SK-N-SH (cell line): ENCODE results near the gene ATP6V0B. TPM values are rescaled to one million over a fixed set of nuclear protein-coding genes. Genes with fewer than 3 reads are reported as not detected.

Experiments used
- CTCF ChIA-PET: fragments of 300-600, 350-600 bp; formaldehyde crosslinking; extraction: SDS; loops from one replicate; lab custom pipeline; 2021; lab: Yijun Ruan, JAX
- POLR2A ChIA-PET: fragments of 350-600 bp; sonication (Branson Sonifier 250); formaldehyde crosslinking; extraction: SDS; loops from one replicate; lab custom pipeline; 2020; ENCODE audit warnings: antibody characterized with exemption, inconsistent platforms; lab: Yijun Ruan, JAX
- DNase-seq: peaks from one replicate; pipeline ENCODE4 v3.0.0; 2012
- H2AFZ ChIP-seq: fragments of 200-600 bp; sonication (generic); 2 replicates; pipeline ENCODE4 v1.8.1; 2016; ENCODE audit warnings: antibody characterized with exemption, mild to moderate bottlenecking, low read depth
- H3F3A ChIP-seq: fragments of 200-600 bp; sonication (generic); replicated peaks from 2 replicates; pipeline ENCODE3; 2016; ENCODE audit warnings: antibody characterized with exemption, mild to moderate bottlenecking; ENCODE audit not compliant: insufficient read depth
- H3K27ac ChIP-seq, 2 experiments: fragments of 200-500 bp in 1 of 2; fragments of 200-600 bp in 1 of 2; sonication (Bioruptor generic) in 1 of 2; sonication (generic), shearing (Covaris generic) in 1 of 2; 2 replicates each; pipeline versions ENCODE4 v1.5.1 to v1.6.1; 2014 to 2016; ENCODE audit warnings: low read depth in 2 of 2, inconsistent platforms in 1 of 2, low read length in 1 of 2, mild to moderate bottlenecking in 1 of 2, mixed read lengths in 1 of 2
- H3K27me3 ChIP-seq: fragments of 200-600 bp; sonication (generic), shearing (Covaris generic); 2 replicates; pipeline ENCODE4 v1.6.1; 2016; ENCODE audit warnings: mixed run types; ENCODE audit not compliant: insufficient read depth
- H3K36me3 ChIP-seq, 2 experiments: fragments of 200-500 bp in 1 of 2; fragments of 200-600 bp in 1 of 2; sonication (Bioruptor generic) in 1 of 2; sonication (generic) in 1 of 2; replicated peaks in 1 of 2; 2 replicates each; pipeline versions ENCODE3 to v1.5.1; 2014 to 2016; ENCODE audit warnings: low read length in 1 of 2, mild to moderate bottlenecking in 1 of 2; ENCODE audit not compliant: insufficient read depth in 2 of 2, control insufficient read depth in 1 of 2
- H3K4me1 ChIP-seq, 2 experiments: fragments of 200-500 bp in 1 of 2; fragments of 200-600 bp in 1 of 2; sonication (Bioruptor generic) in 1 of 2; sonication (generic), shearing (Covaris generic) in 1 of 2; 2 replicates each; pipeline versions ENCODE4 v1.5.1 to v1.6.1; 2014 to 2016; ENCODE audit warnings: low read depth in 1 of 2, low read length in 1 of 2, mixed run types in 1 of 2; ENCODE audit not compliant: insufficient read depth in 2 of 2, control insufficient read depth in 1 of 2
- H3K4me2 ChIP-seq: fragments of 200-600 bp; sonication (generic), shearing (Covaris generic); 2 replicates; pipeline ENCODE4 v1.6.1; 2017; ENCODE audit warnings: mixed run types
- H3K4me3 ChIP-seq, 2 experiments: fragments of 200-500 bp in 1 of 2; fragments of 200-600 bp in 1 of 2; sonication (Bioruptor generic) in 1 of 2; sonication (generic), shearing (Covaris generic) in 1 of 2; 2 replicates each; pipeline versions ENCODE4 v1.5.1 to v1.8.1; 2014 to 2016; ENCODE audit warnings: low read depth in 2 of 2, inconsistent platforms in 1 of 2, low read length in 1 of 2, mild to moderate bottlenecking in 1 of 2, mixed read lengths in 1 of 2, moderate library complexity in 1 of 2
- H3K79me2 ChIP-seq: fragments of 200-600 bp; sonication (generic); 2 replicates; pipeline ENCODE4 v1.8.1; 2017; ENCODE audit warnings: mild to moderate bottlenecking; ENCODE audit not compliant: insufficient read depth
- H3K9ac ChIP-seq: fragments of 200-600 bp; sonication (generic); 2 replicates; pipeline ENCODE4 v1.6.1; 2017; ENCODE audit warnings: mixed run types
- H3K9me2 ChIP-seq: fragments of 200-600 bp; sonication (generic); 2 replicates; pipeline ENCODE4 v1.6.1; 2017; ENCODE audit warnings: mixed run types
- H3K9me3 ChIP-seq: fragments of 200-600 bp; sonication (generic); 2 replicates; pipeline ENCODE4 v1.6.1; 2017; ENCODE audit warnings: mixed run types, mild to moderate bottlenecking, moderate library complexity
- H4K20me1 ChIP-seq: fragments of 200-600 bp; sonication (generic); 2 replicates; pipeline ENCODE4 v1.6.1; 2017; ENCODE audit warnings: mild to moderate bottlenecking, mixed run types; ENCODE audit not compliant: insufficient read depth
- CHD2 ChIP-seq: fragments of 150-350 bp; IDR thresholded peaks from 2 replicates; pipeline ENCODE4 v1.6.1; 2018; ENCODE audit warnings: low read length; ENCODE audit not compliant: partially characterized antibody
- ELF1 ChIP-seq: IDR thresholded peaks from 2 replicates; pipeline ENCODE4 v1.4.0; 2012
- EP300 ChIP-seq, 2 experiments: IDR thresholded peaks; 2 replicates each; pipeline versions ENCODE4 v1.4.0 to v1.6.1; 2012; ENCODE audit warnings: borderline replicate concordance in 1 of 2, low read depth in 1 of 2, low read length in 1 of 2
- FOSL2 ChIP-seq: IDR thresholded peaks from 2 replicates; pipeline ENCODE4 v1.4.0; 2012; ENCODE audit warnings: low read depth, mild to moderate bottlenecking, moderate library complexity, borderline replicate concordance
- GABPA ChIP-seq: IDR thresholded peaks from 2 replicates; pipeline ENCODE4 v1.4.0; 2012; ENCODE audit warnings: low read depth, mild to moderate bottlenecking
- GATA2 ChIP-seq: sonication (generic); formaldehyde crosslinking; IDR thresholded peaks from 2 replicates; pipeline ENCODE4 v1.5.0; 2020; ENCODE audit warnings: mild to moderate bottlenecking, missing genetic modification reagents
- JUND ChIP-seq: IDR thresholded peaks from 2 replicates; pipeline ENCODE4 v1.4.0; 2012
- MEF2A ChIP-seq: IDR thresholded peaks from 2 replicates; pipeline ENCODE4 v1.4.0; 2012; ENCODE audit warnings: low read depth, borderline replicate concordance
- MXI1 ChIP-seq: IDR thresholded peaks from 2 replicates; pipeline ENCODE4 v1.6.1; 2012; ENCODE audit warnings: mild to moderate bottlenecking, low read depth, low read length, improper control_type of control experiment
- POLR2AphosphoS5 ChIP-seq: IDR thresholded peaks from 2 replicates; pipeline ENCODE4 v1.6.1; 2012; ENCODE audit warnings: low read depth, low read length
- RXRA ChIP-seq: IDR thresholded peaks from 2 replicates; pipeline ENCODE4 v1.4.0; 2012; ENCODE audit warnings: low read depth, mild to moderate bottlenecking, borderline replicate concordance
- SIN3A ChIP-seq: IDR thresholded peaks from 2 replicates; pipeline ENCODE4 v1.6.1; 2012; ENCODE audit warnings: low read depth, mild to moderate bottlenecking, low read length, moderate library complexity, borderline replicate concordance
- SMC3 ChIP-seq: IDR thresholded peaks from 2 replicates; pipeline ENCODE4 v1.6.1; 2012; ENCODE audit warnings: low read depth, low read length, improper control_type of control experiment
- TAF1 ChIP-seq: IDR thresholded peaks from 2 replicates; pipeline ENCODE4 v1.6.1; 2012; ENCODE audit warnings: low read depth, mild to moderate bottlenecking, low read length, moderate library complexity, borderline replicate concordance
- TCF12 ChIP-seq: IDR thresholded peaks from 2 replicates; pipeline ENCODE4 v1.4.0; 2012
- YY1 ChIP-seq: IDR thresholded peaks from 2 replicates; pipeline ENCODE4 v1.4.0; 2012; ENCODE audit warnings: low read depth, mild to moderate bottlenecking
- WGBS: methylation state at CpG from one replicate; pipeline ENCODE4 v1.1.6; 2017; ENCODE audit warnings: low lambda C conversion rate; 5-methylcytosine and 5-hydroxymethylcytosine counted together
- polyA plus RNA-seq, 3 experiments: library from polyadenylated mRNA; depleted of rRNA; stranded (reverse); fragments of >200 nt; gene quantifications; 2 replicates each; pipeline ENCODE4 v1.2.3, GENCODE V29; 2012
- TF ChIP-seq, protein P1 (sequence below): IDR thresholded peaks from 2 replicates; pipeline ENCODE4; 2012

ATP6V0B gene
- polyA plus RNA-seq, 1 of the 3 experiments (the other 2 are of a cell fraction) = 180 TPM

- TF ChIP-seq SIN3A (no peak), GABPA (no peak)
- TF ChIP-seq, protein P1, sequence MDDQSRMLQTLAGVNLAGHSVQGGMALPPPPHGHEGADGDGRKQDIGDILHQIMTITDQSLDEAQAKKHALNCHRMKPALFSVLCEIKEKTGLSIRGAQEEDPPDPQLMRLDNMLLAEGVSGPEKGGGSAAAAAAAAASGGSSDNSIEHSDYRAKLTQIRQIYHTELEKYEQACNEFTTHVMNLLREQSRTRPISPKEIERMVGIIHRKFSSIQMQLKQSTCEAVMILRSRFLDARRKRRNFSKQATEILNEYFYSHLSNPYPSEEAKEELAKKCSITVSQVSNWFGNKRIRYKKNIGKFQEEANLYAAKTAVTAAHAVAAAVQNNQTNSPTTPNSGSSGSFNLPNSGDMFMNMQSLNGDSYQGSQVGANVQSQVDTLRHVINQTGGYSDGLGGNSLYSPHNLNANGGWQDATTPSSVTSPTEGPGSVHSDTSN = no peak
These were observed 27.5 kb upstream of the ATP6V0B start (continued) for GRCh38 chr1:43947061-43947873.

DNA sequence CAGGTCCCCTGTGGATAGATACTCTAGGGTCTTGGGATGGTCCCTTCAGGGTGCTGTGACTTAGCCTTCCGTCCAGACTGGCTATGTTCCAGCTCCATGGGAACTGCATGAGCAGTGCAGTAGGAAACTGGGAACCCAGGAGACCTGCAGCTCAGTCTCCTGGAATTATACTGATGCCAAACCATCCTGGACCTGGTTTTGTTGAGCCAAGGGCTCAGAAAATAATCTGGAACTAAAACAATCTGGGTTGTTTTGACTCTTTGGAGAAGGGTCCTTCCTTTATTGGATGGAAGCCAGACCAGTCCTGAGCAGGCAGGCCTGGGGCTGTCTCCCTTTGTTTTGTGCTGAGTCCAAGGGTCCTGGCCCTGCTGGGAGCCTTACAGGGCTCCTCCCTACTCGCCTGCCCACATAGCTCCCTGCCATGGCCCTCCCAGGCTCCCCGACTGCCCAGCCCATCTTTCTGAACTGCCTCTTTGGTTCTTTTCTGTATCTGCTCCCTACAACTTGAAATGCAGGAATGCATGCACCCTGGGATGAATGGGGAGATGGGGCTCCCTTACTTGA lies 26.8 kb upstream of the ATP6V0B start:
- H3K36me3 ChIP-seq = peaks cover 0 to 17% of the 10 kb centered on the region in 2 experiments
- DNase-seq = peak; percentile 54
- no peaks in the 10 kb centered on the region for H3F3A ChIP-seq
- no peaks in the 10 kb centered on the region for H3K9me3 ChIP-seq
- POLR2A ChIA-PET = interaction anchor here (1.0 to 1.2 kb wide), 3 partner anchors 11 to 35 kb away, joined by 3 to 6 read pairs (median 5); partner anchors contain the start of gene ATP6V0B
- H2AFZ ChIP-seq = no peak overlapping the region
- TF ChIP-seq FOSL2 (no peak), ELF1 (no peak), EP300 (IDR thresholded peaks at IDR 0.05; ENCODE audit: borderline replicate concordance in 1 of 2, low read depth in 1 of 2, low read length in 1 of 2) (no peak), MEF2A (no peak), YY1 (no peak), MXI1 (no peak), JUND (no peak), POLR2AphosphoS5 (no peak), GATA2 (CRISPR knock-in tag) (no peak), TCF12 (no peak), RXRA (no peak), SMC3 (no peak), TAF1 (no peak), CHD2 (no peak)
- no peaks in the 10 kb centered on the region for H3K27me3 ChIP-seq
- peaks cover 6% of the 10 kb centered on the region; the same call in 1 of the 2 replicates for H4K20me1 ChIP-seq
- H3K79me2 ChIP-seq = peaks cover 13% of the 10 kb centered on the region; the same call in 1 of the 2 replicates
- H3K4me3 ChIP-seq = peak overlapping the region; percentile 79 to 93
- H3K4me1 ChIP-seq = peaks cover 12 to 26% of the 10 kb centered on the region in 2 experiments
- WGBS = 22% methylated on average over 3 of the region's 3 CpGs
- peak overlapping the region in 1 of 2 experiments; percentile 34; a peak in 1 of 4 replicates for H3K27ac ChIP-seq
- peak overlapping the region; percentile 98 for H3K4me2 ChIP-seq
- H3K9ac ChIP-seq = peak overlapping the region; percentile 90
- CTCF ChIA-PET = interaction anchor here (1.1 to 9.4 kb wide), 5 partner anchors 13 to 419 kb away, joined by 3 to 105 read pairs (median 6); partner anchors contain the start of gene ARTN
- H3K9me2 ChIP-seq = no peaks in the 10 kb centered on the region
